Activated T-cell treated with anti-CD3 and anti-CD28 coated beads for 1 hour (primary cell): Measurements from ENCODE around the gene OXT.
"Not testable (repeated sequence)": the region's sequence is repeated elsewhere in the genome, so short reads cannot be mapped to it uniquely, and the experiment has no call there.

Experiments
- DNase-seq: peaks from one replicate; pipeline ENCODE4 v3.0.0-alpha.2; 2020; ENCODE audit warnings: low read depth

The OXT gene

GRCh38 chr20:3071610-3072529 is at the start of gene OXT:
TSS of gene OXT (plus strand) at chr20:3071620. CDS start at chr20:3071656, 36 bp downstream.
- peak; percentile 63 for DNase-seq

GRCh38 chr20:3021777-3022176 is 49.6 kb upstream of the OXT start:
- DNase-seq = no peak

- DNase-seq = not testable (repeated sequence)
Measured at GRCh38 chr20:3022559-3023490, 48.6 kb upstream of the OXT start.

- no peak for DNase-seq
Measured at GRCh38 chr20:3027987-3028386, 43.4 kb upstream of the OXT start.

- no peak for DNase-seq
Measured at GRCh38 chr20:3031524-3032147, 39.8 kb upstream of the OXT start.

- DNase-seq = no peak
Measured at GRCh38 chr20:3032624-3033023, 38.8 kb upstream of the OXT start.

GRCh38 chr20:3037654-3038053 is 33.8 kb upstream of the OXT start:
- DNase-seq = no peak

GRCh38 chr20:3038454-3038853 is 33.0 kb upstream of the OXT start:
- DNase-seq = no peak

- DNase-seq = no peak
Measured at GRCh38 chr20:3039426-3039825, 32.0 kb upstream of the OXT start.

GRCh38 chr20:3040086-3040485 is 31.3 kb upstream of the OXT start:
- no peak for DNase-seq

GRCh38 chr20:3041854-3042409 is 29.5 kb upstream of the OXT start:
- DNase-seq = no peak

GRCh38 chr20:3042625-3043024 is 28.8 kb upstream of the OXT start:
- DNase-seq = no peak

GRCh38 chr20:3043322-3043721 is 28.1 kb upstream of the OXT start, which contains the start of gene GNRH2:
TSS of gene GNRH2 (plus strand) at chr20:3043622. CDS start at chr20:3044415, 793 bp downstream.
- no peak for DNase-seq

GRCh38 chr20:3044336-3044965 is 27.0 kb upstream of the OXT start:
- no peak for DNase-seq

- peak; percentile 11 for DNase-seq
Measured at GRCh38 chr20:3045042-3045815, 26.2 kb upstream of the OXT start.

- peak; percentile 66 for DNase-seq
Measured at GRCh38 chr20:3045816-3046676, 25.4 kb upstream of the OXT start, which contains the start of gene MRPS26. TSS of gene MRPS26 (plus strand) at chr20:3046052. CDS start at chr20:3046069, 17 bp downstream.

- DNase-seq = no peak
Measured at GRCh38 chr20:3046677-3047462, 24.6 kb upstream of the OXT start.
